Measurements from ENCODE around the gene RPL36A. TPM values are rescaled to one million over a fixed set of nuclear protein-coding genes. Genes with fewer than 3 reads are reported as not detected.
A peak's percentile ranks its signal among the peaks of the same experiment; 100 is the strongest.

Gene RPL36A
- total and polyA plus RNA-seq, 2 donors (not counting 1 experiment from before 2014, with no cell fraction given) = 156 to 2,759 TPM

- Histone ChIP-seq H3K9me3 (ENCODE audit: control extremely low read depth in 1 of 3, control insufficient read depth in 2 of 3, insufficient read depth in 1 of 3, low read length in 2 of 3) (no peaks in the 10 kb centered on the region), H3K27ac (ENCODE audit: low read length in 2 of 2) (peak overlapping the region; percentile 69 to 78), H3K79me2 (ENCODE audit: control insufficient read depth, insufficient read depth, low read length) (peaks cover 82% of the 10 kb centered on the region), H4K20me1 (ENCODE audit: control insufficient read depth, insufficient read depth, low read length, poor library complexity, severe bottlenecking) (no peaks in the 10 kb centered on the region), H3K9ac (ENCODE audit: low read length) (no peak overlapping the region), H3K4me1 (ENCODE audit: control insufficient read depth in 2 of 2, insufficient read depth in 2 of 2, low read length in 2 of 2) (peaks cover 39 to 48% of the 10 kb centered on the region in 2 donors), H3K36me3 (replicated peaks in 1 of 2; ENCODE audit: control extremely low read depth in 1 of 2, control insufficient read depth in 1 of 2, extremely low read depth in 1 of 2, insufficient read depth in 2 of 2, low read length in 1 of 2) (peaks cover 0 to 38% of the 10 kb centered on the region in 2 experiments), H3K4me2 (replicated peaks; ENCODE audit: low read depth, low read length, poor library complexity, severe bottlenecking) (peak overlapping the region; percentile 66), H3K27me3 (replicated peaks in 1 of 4; ENCODE audit: control extremely low read depth in 1 of 4, control insufficient read depth in 3 of 4, insufficient read depth in 4 of 4, low read length in 3 of 4) (no peaks in the 10 kb centered on the region), H3K4me3 (ENCODE audit: control extremely low read depth in 1 of 5, extremely low read depth in 1 of 5, insufficient read depth in 1 of 5, low read depth in 2 of 5, low read length in 4 of 5) (no peak overlapping the region), H2AFZ (ENCODE audit: insufficient read depth, low read depth, low read length, poor library complexity, severe bottlenecking) (peak overlapping the region; percentile 77)
- POLR2A ChIA-PET = interaction anchor here (1.4 kb wide), 1 partner anchor 13 kb away, joined by 7 read pairs; the partner anchor contains the start of gene RPL36A
- no peaks in the 10 kb centered on the region for H3K9me3 Mint-ChIP-seq (ENCODE audit: insufficient read depth)
- peak overlapping the region; percentile 87 for H3K27ac Mint-ChIP-seq
- WGBS (ENCODE audit: insufficient coverage) = no CpG with 5 or more reads among the region's 1 CpG
- intact Hi-C loops (cut with micrococcal nuclease) = no loop called here
- H3K4me1 Mint-ChIP-seq = peaks cover 42% of the 10 kb centered on the region
- peak; percentile 60 for DNase-seq
- no peaks in the 10 kb centered on the region for H3K27me3 Mint-ChIP-seq
- peak overlapping the region; percentile 69 for H3K4me3 Mint-ChIP-seq
- no peak for TF ChIP-seq CTCF (IDR thresholded peaks at IDR 0.05)
- TF ChIP-seq EZH2 (IDR thresholded peaks at IDR 0.05; ENCODE audit: borderline replicate concordance, insufficient read depth, low read depth, low read length, poor library complexity, severe bottlenecking) = no peak
- peak; percentile 91 for ATAC-seq (ENCODE audit: low read depth)
- CTCF ChIA-PET = interaction anchor here (0.6 to 2.0 kb wide), 2 partner anchors 13 to 39 kb away, joined by 3 to 16 read pairs; partner anchors contain the start of gene RPL36A
These were observed 13.3 kb upstream of the RPL36A start for GRCh38 chrX:101377547-101377946.

- ChIA-PET POLR2A (interaction anchor here (0.7 to 1.2 kb wide), 3 partner anchors 10 to 35 kb away, joined by 4 to 6 read pairs (median 4); partner anchors contain the start of gene TIMM8A), CTCF (interaction anchor here (1.0 kb wide), 2 partner anchors 8 to 14 kb away, joined by 3 to 4 read pairs; no protein-coding TSS in a partner anchor)
- H3K79me2 ChIP-seq (ENCODE audit: control insufficient read depth, insufficient read depth, low read length) = peaks cover 71% of the 10 kb centered on the region
- ATAC-seq (ENCODE audit: low read depth) = peak; percentile 56
- peak overlapping the region; percentile 72 for H3K4me2 ChIP-seq (replicated peaks; ENCODE audit: low read depth, low read length, poor library complexity, severe bottlenecking)
- H3K27ac Mint-ChIP-seq = peak overlapping the region; percentile 85
- WGBS (ENCODE audit: insufficient coverage) = 0% methylated on average over 1 of the region's 4 CpGs
- H3K36me3 ChIP-seq (replicated peaks in 1 of 2; ENCODE audit: control extremely low read depth in 1 of 2, control insufficient read depth in 1 of 2, extremely low read depth in 1 of 2, insufficient read depth in 2 of 2, low read length in 1 of 2) = peaks cover 0 to 17% of the 10 kb centered on the region in 2 experiments
- H3K9me3 ChIP-seq (ENCODE audit: control extremely low read depth in 1 of 3, control insufficient read depth in 2 of 3, insufficient read depth in 1 of 3, low read length in 2 of 3) = no peaks in the 10 kb centered on the region
- H3K4me3 ChIP-seq (ENCODE audit: control extremely low read depth in 1 of 5, extremely low read depth in 1 of 5, insufficient read depth in 1 of 5, low read depth in 2 of 5, low read length in 4 of 5) = peak overlapping the region; percentile 15 to 73 (median 33)
- peak overlapping the region; percentile 99 for H3K4me3 Mint-ChIP-seq
- intact Hi-C loops (cut with micrococcal nuclease) = no loop called here
- no peaks in the 10 kb centered on the region for H3K9me3 Mint-ChIP-seq (ENCODE audit: insufficient read depth)
- H3K27me3 Mint-ChIP-seq = no peaks in the 10 kb centered on the region
- H3K27me3 ChIP-seq (replicated peaks in 1 of 4; ENCODE audit: control extremely low read depth in 1 of 4, control insufficient read depth in 3 of 4, insufficient read depth in 4 of 4, low read length in 3 of 4) = no peaks in the 10 kb centered on the region
- DNase-seq = peak; percentile 69
- peak overlapping the region; percentile 51 to 76 for H3K27ac ChIP-seq (ENCODE audit: low read length in 2 of 2)
- no peak for TF ChIP-seq CTCF (IDR thresholded peaks at IDR 0.05)
- TF ChIP-seq EZH2 (IDR thresholded peaks at IDR 0.05; ENCODE audit: borderline replicate concordance, insufficient read depth, low read depth, low read length, poor library complexity, severe bottlenecking) = no peak
- H2AFZ ChIP-seq (ENCODE audit: insufficient read depth, low read depth, low read length, poor library complexity, severe bottlenecking) = no peak overlapping the region
- H3K4me1 Mint-ChIP-seq = peaks cover 48% of the 10 kb centered on the region
- H3K9ac ChIP-seq (ENCODE audit: low read length) = peak overlapping the region; percentile 73
- H3K4me1 ChIP-seq (ENCODE audit: control insufficient read depth in 2 of 2, insufficient read depth in 2 of 2, low read length in 2 of 2) = peaks cover 36 to 38% of the 10 kb centered on the region in 2 donors
- H4K20me1 ChIP-seq (ENCODE audit: control insufficient read depth, insufficient read depth, low read length, poor library complexity, severe bottlenecking) = no peaks in the 10 kb centered on the region
These were observed 7.1 kb upstream of the RPL36A start for GRCh38 chrX:101383679-101384205.

Measured in B cell (primary cell).